Astrocyte (in vitro differentiated cells and primary cell): ENCODE results near the gene IMMP2L.

Experiments
- EZH2 ChIP-seq: IDR thresholded peaks from 2 replicates; pipeline ENCODE4 v1.6.1; 2012; ENCODE audit warnings: mild to moderate bottlenecking, low read length, inconsistent platforms; ENCODE audit not compliant: insufficient read depth
- TF ChIP-seq, protein P1 (sequence below): IDR thresholded peaks from 2 replicates; pipeline ENCODE4 v1.5.1; 2011; ENCODE audit warnings: low read depth, mild to moderate bottlenecking, inconsistent platforms, low read length, moderate library complexity; ENCODE audit not compliant: insufficient read depth

DNA sequence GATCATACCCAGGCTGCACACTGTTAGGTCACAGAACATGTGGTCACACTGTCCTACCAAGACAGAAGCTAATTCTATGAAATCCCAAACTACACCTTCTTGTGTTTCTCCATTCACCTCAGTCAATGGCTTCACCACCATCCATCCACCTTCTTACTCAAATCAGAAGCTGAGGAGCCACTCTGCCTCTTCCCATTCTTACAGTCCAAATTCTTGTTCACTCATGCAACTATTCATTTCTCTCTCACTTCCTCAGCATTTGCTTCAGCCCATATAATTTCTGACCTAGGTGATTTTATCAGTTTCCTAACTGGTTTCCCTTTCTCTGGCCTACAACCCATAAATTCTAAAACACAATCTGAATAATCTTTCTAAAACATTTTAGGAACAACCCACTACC, 242.2 kb downstream of the IMMP2L start:
- TF ChIP-seq, protein P1, sequence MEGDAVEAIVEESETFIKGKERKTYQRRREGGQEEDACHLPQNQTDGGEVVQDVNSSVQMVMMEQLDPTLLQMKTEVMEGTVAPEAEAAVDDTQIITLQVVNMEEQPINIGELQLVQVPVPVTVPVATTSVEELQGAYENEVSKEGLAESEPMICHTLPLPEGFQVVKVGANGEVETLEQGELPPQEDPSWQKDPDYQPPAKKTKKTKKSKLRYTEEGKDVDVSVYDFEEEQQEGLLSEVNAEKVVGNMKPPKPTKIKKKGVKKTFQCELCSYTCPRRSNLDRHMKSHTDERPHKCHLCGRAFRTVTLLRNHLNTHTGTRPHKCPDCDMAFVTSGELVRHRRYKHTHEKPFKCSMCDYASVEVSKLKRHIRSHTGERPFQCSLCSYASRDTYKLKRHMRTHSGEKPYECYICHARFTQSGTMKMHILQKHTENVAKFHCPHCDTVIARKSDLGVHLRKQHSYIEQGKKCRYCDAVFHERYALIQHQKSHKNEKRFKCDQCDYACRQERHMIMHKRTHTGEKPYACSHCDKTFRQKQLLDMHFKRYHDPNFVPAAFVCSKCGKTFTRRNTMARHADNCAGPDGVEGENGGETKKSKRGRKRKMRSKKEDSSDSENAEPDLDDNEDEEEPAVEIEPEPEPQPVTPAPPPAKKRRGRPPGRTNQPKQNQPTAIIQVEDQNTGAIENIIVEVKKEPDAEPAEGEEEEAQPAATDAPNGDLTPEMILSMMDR, result no peak
- no peak for TF ChIP-seq EZH2
